ENCODE measurements around the gene ZNF205. TPM values are rescaled to one million over a fixed set of nuclear protein-coding genes. Genes with fewer than 3 reads are reported as not detected.
"Not testable (repeated sequence)": the region's sequence is repeated elsewhere in the genome, so short reads cannot be mapped to it uniquely, and the experiment has no call there.

ZNF205 gene
- polyA plus RNA-seq, 1 of the 3 experiments (the other 2 are of a cell fraction): 9.7 TPM

DNA sequence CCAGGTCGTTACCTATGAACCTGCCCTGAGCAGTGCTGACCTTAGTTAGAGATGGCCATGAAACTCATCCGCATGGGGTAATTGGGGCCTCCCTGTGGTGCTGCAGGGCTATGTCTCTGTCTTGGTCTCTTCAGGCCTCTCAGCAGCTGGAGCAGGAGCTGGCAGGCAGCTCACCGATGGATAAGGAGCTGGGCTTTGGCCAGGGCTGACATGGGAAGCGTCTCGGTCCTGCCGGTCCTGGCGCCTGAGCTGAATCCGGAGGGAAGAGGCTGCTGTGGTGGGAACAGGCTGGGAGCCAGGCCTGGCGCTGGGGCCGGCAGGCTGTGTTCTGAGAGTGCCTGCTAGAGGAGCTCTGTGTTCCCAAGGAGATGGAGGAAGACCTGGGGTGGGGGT lies 36.9 kb upstream of the ZNF205 start (continued):
- TF ChIP-seq, protein P1, sequence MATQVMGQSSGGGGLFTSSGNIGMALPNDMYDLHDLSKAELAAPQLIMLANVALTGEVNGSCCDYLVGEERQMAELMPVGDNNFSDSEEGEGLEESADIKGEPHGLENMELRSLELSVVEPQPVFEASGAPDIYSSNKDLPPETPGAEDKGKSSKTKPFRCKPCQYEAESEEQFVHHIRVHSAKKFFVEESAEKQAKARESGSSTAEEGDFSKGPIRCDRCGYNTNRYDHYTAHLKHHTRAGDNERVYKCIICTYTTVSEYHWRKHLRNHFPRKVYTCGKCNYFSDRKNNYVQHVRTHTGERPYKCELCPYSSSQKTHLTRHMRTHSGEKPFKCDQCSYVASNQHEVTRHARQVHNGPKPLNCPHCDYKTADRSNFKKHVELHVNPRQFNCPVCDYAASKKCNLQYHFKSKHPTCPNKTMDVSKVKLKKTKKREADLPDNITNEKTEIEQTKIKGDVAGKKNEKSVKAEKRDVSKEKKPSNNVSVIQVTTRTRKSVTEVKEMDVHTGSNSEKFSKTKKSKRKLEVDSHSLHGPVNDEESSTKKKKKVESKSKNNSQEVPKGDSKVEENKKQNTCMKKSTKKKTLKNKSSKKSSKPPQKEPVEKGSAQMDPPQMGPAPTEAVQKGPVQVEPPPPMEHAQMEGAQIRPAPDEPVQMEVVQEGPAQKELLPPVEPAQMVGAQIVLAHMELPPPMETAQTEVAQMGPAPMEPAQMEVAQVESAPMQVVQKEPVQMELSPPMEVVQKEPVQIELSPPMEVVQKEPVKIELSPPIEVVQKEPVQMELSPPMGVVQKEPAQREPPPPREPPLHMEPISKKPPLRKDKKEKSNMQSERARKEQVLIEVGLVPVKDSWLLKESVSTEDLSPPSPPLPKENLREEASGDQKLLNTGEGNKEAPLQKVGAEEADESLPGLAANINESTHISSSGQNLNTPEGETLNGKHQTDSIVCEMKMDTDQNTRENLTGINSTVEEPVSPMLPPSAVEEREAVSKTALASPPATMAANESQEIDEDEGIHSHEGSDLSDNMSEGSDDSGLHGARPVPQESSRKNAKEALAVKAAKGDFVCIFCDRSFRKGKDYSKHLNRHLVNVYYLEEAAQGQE (IDR thresholded peaks at IDR 0.05; ENCODE audit: low read depth, low read length): no peak

- POLR2A ChIA-PET; H3K4me2 ChIP-seq; H4K20me1 ChIP-seq (ENCODE audit: insufficient read depth): not testable (repeated sequence)
Observed at GRCh38 chr16:3075946-3076345, 36.4 kb upstream of the ZNF205 start.

GRCh38 chr16:3076577-3076976 lies 35.8 kb upstream of the ZNF205 start:
- Histone ChIP-seq H3K27me3 (ENCODE audit: insufficient read depth) (peaks cover 59% of the 10 kb centered on the region), H3K27ac (ENCODE audit: low read depth in 2 of 2, low read length in 1 of 2) (no peak overlapping the region), H3K79me2 (ENCODE audit: insufficient read depth) (no peaks in the 10 kb centered on the region), H3K9me3 (no peaks in the 10 kb centered on the region), H3K9ac (no peak overlapping the region), H2AFZ (ENCODE audit: low read depth) (no peak overlapping the region), H4K20me1 (ENCODE audit: insufficient read depth) (no peaks in the 10 kb centered on the region), H3K4me3 (ENCODE audit: low read depth in 2 of 2, low read length in 1 of 2) (no peak overlapping the region), H3K36me3 (replicated peaks in 1 of 2; ENCODE audit: control insufficient read depth in 1 of 2, insufficient read depth in 2 of 2, low read length in 1 of 2) (no peaks in the 10 kb centered on the region), H3F3A (replicated peaks; ENCODE audit: insufficient read depth) (no peaks in the 10 kb centered on the region), H3K9me2 (no peaks in the 10 kb centered on the region), H3K4me1 (ENCODE audit: control insufficient read depth in 1 of 2, insufficient read depth in 2 of 2, low read depth in 1 of 2, low read length in 1 of 2) (no peaks in the 10 kb centered on the region), H3K4me2 (no peak overlapping the region)
- no peak for DNase-seq
- POLR2A ChIA-PET: no interaction called here
- CTCF ChIA-PET: interaction anchor here (1.2 to 2.1 kb wide), 2 partner anchors 12 to 17 kb away, joined by 3 to 11 read pairs; no protein-coding TSS in a partner anchor
- WGBS (ENCODE audit: low lambda C conversion rate): 44% methylated on average over 6 of the region's 6 CpGs
- TF ChIP-seq MXI1 (IDR thresholded peaks at IDR 0.05; ENCODE audit: low read depth, low read length): no peak
- TF ChIP-seq POLR2AphosphoS5 (IDR thresholded peaks at IDR 0.05; ENCODE audit: low read depth, low read length): no peak
- no peak for TF ChIP-seq NFIC (IDR thresholded peaks at IDR 0.05; ENCODE audit: borderline replicate concordance)
- TF ChIP-seq RXRA (IDR thresholded peaks at IDR 0.05; ENCODE audit: borderline replicate concordance, low read depth): no peak
- no peak for TF ChIP-seq USF1 (IDR thresholded peaks at IDR 0.05; ENCODE audit: borderline replicate concordance, low read depth)
- no peak for TF ChIP-seq USF2 (IDR thresholded peaks at IDR 0.05; ENCODE audit: borderline replicate concordance, low read depth, low read length)
- no peak for TF ChIP-seq ELF1 (IDR thresholded peaks at IDR 0.05)
- TF ChIP-seq CTCF (IDR thresholded peaks at IDR 0.05): no peak
- no peak for TF ChIP-seq JUND (IDR thresholded peaks at IDR 0.05)
- no peak for TF ChIP-seq FOSL2 (IDR thresholded peaks at IDR 0.05; ENCODE audit: borderline replicate concordance, low read depth)
- no peak for TF ChIP-seq FOXM1 (IDR thresholded peaks at IDR 0.05; ENCODE audit: low read depth)
- no peak for TF ChIP-seq GATA2 (CRISPR knock-in tag; IDR thresholded peaks at IDR 0.05)
- TF ChIP-seq MEF2A (IDR thresholded peaks at IDR 0.05; ENCODE audit: borderline replicate concordance, low read depth): no peak
- no peak for TF ChIP-seq TEAD4 (IDR thresholded peaks at IDR 0.05; ENCODE audit: borderline replicate concordance, insufficient read depth)

More at GRCh38 chr16:3075946-3076345, 36.4 kb upstream of the ZNF205 start:
- not testable (repeated sequence) for H3K79me2 ChIP-seq (ENCODE audit: insufficient read depth); H3K4me3 ChIP-seq (ENCODE audit: low read depth in 2 of 2, low read length in 1 of 2); H3K9ac ChIP-seq; H3K36me3 ChIP-seq (replicated peaks in 1 of 2; ENCODE audit: control insufficient read depth in 1 of 2, insufficient read depth in 2 of 2, low read length in 1 of 2); H2AFZ ChIP-seq (ENCODE audit: low read depth); H3F3A ChIP-seq (replicated peaks; ENCODE audit: insufficient read depth); H3K9me3 ChIP-seq; H3K4me1 ChIP-seq (ENCODE audit: control insufficient read depth in 1 of 2, insufficient read depth in 2 of 2, low read depth in 1 of 2, low read length in 1 of 2); H3K27ac ChIP-seq (ENCODE audit: low read depth in 2 of 2, low read length in 1 of 2); DNase-seq; H3K9me2 ChIP-seq
- H3K27me3 ChIP-seq (ENCODE audit: insufficient read depth): peaks cover 56% of the 10 kb centered on the region
- WGBS (ENCODE audit: low lambda C conversion rate): 59% methylated on average over 6 of the region's 6 CpGs
- CTCF ChIA-PET: interaction anchor here (1.2 to 2.1 kb wide), 3 partner anchors 12 to 53 kb away, joined by 3 to 11 read pairs (median 5); no protein-coding TSS in a partner anchor

Measured in SK-N-SH (cell line).